Prostate gland (tissue), 2 donors: ENCODE measurements around the gene JMJD8. TPM values are rescaled to one million over a fixed set of nuclear protein-coding genes. Genes with fewer than 3 reads are reported as not detected.

ENCODE experiments used
- DNase-seq: peaks from one replicate; pipeline ENCODE4 v3.0.0-alpha.2; 2019; ENCODE audit warnings: low spot score
- H3K27ac ChIP-seq, 2 donors: fragments of 200-600 bp; sonication (generic); 2 replicates each; pipeline ENCODE4 v1.5.1; 2017 to 2019
- H3K27me3 ChIP-seq: fragments of 200-600 bp; sonication (generic); replicated peaks from 2 replicates; pipeline ENCODE4 v1.5.1; 2019; ENCODE audit not compliant: insufficient read depth
- H3K36me3 ChIP-seq, 2 donors: fragments of 200-600 bp; sonication (generic); 1 replicate in 1 of 2; 2 replicates in 1 of 2; pipeline versions ENCODE4 v1.5.1 to v1.8.1; 2017 to 2019
- H3K4me1 ChIP-seq: fragments of 200-600 bp; sonication (generic); replicated peaks from 2 replicates; pipeline ENCODE4 v1.5.1; 2019
- H3K4me3 ChIP-seq, 2 donors: fragments of 200-600 bp; sonication (generic); 2 replicates each; pipeline ENCODE4 v1.5.1; 2017 to 2019
- H3K9me3 ChIP-seq: fragments of 200-600 bp; sonication (generic); 2 replicates; pipeline ENCODE4 v1.5.1; 2017
- POLR2A ChIP-seq: fragments of 450-650 bp; IDR thresholded peaks from one replicate; pipeline ENCODE4 v1.6.1; 2016; ENCODE audit warnings: antibody characterized with exemption, mild to moderate bottlenecking
- POLR2AphosphoS5 ChIP-seq: sonication (generic); formaldehyde crosslinking; IDR thresholded peaks from one replicate; pipeline ENCODE4 v1.6.1; 2017; ENCODE audit warnings: antibody characterized with exemption
- WGBS: methylation state at CpG from one replicate; pipeline ENCODE4 v1.1.5; 2018; 5-methylcytosine and 5-hydroxymethylcytosine counted together
- intact Hi-C: fragments of 100-400 bp; cut with DNase I; formaldehyde crosslinking; loops from one replicate; pipeline ENCODE4 v1.14.2; 2022
- total RNA-seq, 2 donors: library from RNA; depleted of rRNA; stranded (reverse); fragments of >200 nt; gene quantifications; one replicate each; pipeline ENCODE4 v1.1.0, GENCODE V29; 2016
- TF ChIP-seq, protein P1 (sequence below), 4 experiments: fragments of 200-600 bp in 2 of 4; fragments of 450-650 bp in 2 of 4; sonication (generic) in 2 of 4; IDR thresholded peaks; 1 replicate in 3 of 4; 2 replicates in 1 of 4; pipeline ENCODE4 v1.5.1; 2016 to 2019; ENCODE audit warnings: antibody characterized with exemption in 4 of 4, mild to moderate bottlenecking in 2 of 4, moderate library complexity in 2 of 4

JMJD8 gene
- total RNA-seq, 2 donors from 2014 or later = 121 to 132 TPM

DNA sequence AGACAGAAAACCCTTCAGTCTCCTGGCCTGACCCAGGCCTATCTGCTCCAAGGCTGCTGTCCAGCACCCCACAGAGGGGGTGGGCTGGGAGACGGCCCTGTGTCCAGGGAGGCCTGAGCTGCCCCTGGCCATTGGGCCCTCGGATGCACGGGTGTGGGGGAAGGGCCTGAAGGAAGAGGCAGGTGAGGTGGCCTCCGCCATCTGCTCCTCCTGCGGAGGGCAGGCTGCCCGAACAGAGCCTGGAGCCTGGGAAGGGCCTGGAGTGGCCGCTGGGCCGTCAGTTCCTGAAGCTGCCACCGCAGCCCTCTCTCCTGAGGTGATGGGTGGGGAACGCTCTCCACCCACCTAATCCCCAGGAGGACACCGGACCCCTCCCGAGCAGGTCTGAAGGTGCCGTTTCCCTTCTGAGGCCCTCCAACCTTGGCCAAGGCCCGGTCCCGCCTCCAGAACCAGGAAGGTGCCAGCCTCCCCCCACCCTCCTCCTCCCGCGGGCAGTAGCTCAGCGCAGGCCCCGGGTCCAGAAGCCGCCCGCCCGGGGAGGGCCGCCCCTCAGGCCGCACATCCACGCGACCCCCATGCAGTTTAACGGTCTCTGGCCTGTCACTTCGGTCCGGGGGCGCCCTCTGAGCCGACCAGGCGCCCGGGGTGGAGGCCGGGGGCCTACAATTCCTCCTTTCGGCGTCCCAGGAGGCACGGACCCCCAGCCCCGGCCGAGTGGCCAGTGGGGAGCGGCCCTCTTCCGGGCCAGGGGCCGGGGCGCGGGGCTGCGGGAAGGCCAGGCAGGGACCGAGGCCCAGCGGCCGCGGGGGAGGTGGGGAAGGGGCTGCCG, 20.6 kb upstream of the JMJD8 start:
- whole genome bisulfite sequencing = 13% methylated on average over 44 of the region's 50 CpGs
- intact Hi-C loops = no loop called here
- Histone ChIP-seq H3K9me3 (no peaks in the 10 kb centered on the region), H3K4me1 (no peaks in the 10 kb centered on the region), H3K36me3 (no peaks in the 10 kb centered on the region), H3K27ac (no peak overlapping the region), H3K27me3 (peaks cover 27% of the 10 kb centered on the region), H3K4me3 (peak overlapping the region; percentile 8 to 39)
- TF ChIP-seq POLR2A = no peak
- TF ChIP-seq, protein P1, sequence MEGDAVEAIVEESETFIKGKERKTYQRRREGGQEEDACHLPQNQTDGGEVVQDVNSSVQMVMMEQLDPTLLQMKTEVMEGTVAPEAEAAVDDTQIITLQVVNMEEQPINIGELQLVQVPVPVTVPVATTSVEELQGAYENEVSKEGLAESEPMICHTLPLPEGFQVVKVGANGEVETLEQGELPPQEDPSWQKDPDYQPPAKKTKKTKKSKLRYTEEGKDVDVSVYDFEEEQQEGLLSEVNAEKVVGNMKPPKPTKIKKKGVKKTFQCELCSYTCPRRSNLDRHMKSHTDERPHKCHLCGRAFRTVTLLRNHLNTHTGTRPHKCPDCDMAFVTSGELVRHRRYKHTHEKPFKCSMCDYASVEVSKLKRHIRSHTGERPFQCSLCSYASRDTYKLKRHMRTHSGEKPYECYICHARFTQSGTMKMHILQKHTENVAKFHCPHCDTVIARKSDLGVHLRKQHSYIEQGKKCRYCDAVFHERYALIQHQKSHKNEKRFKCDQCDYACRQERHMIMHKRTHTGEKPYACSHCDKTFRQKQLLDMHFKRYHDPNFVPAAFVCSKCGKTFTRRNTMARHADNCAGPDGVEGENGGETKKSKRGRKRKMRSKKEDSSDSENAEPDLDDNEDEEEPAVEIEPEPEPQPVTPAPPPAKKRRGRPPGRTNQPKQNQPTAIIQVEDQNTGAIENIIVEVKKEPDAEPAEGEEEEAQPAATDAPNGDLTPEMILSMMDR (IDR thresholded peaks at IDR 0.05) = no peak
- DNase-seq = no peak

- no peak overlapping the region for H3K27ac ChIP-seq
- no peaks in the 10 kb centered on the region for H3K4me1 ChIP-seq
- 74% methylated on average over 7 of the region's 7 CpGs for WGBS
- no peaks in the 10 kb centered on the region for H3K9me3 ChIP-seq
- H3K4me3 ChIP-seq = no peak overlapping the region
- H3K27me3 ChIP-seq = peaks cover 27% of the 10 kb centered on the region
- no peak for DNase-seq
- TF ChIP-seq, protein P1 (IDR thresholded peaks at IDR 0.05) = no peak
- TF ChIP-seq POLR2AphosphoS5 (no peak), POLR2A (no peak)
- no peaks in the 10 kb centered on the region for H3K36me3 ChIP-seq
- intact Hi-C loops = no loop called here
These were observed 19.9 kb upstream of the JMJD8 start for GRCh38 chr16:704047-704446.

DNA sequence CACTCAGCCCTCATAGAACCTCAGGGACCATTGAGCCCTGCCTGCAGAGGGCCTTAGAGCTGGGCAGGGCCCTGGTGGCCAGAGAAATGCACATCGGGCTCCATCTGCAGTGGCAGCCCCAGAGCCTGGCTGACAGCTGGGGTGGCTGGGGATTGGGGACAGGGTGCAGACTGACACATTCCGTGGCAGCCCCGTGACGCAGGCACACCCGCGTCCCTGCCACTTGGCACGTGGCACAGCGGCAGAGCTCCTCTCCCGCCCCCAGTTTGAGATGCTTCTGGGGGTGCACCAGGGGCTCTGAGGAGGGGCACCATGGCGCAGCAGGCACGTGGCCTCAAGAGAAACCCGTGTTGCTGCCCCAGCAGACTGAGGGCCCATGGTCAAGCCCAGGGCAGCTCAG, 19.3 kb upstream of the JMJD8 start:
- no peak for DNase-seq
- intact Hi-C loops = no loop called here
- Histone ChIP-seq H3K36me3 (no peaks in the 10 kb centered on the region), H3K27me3 (peaks cover 27% of the 10 kb centered on the region), H3K4me1 (no peaks in the 10 kb centered on the region), H3K4me3 (no peak overlapping the region), H3K27ac (no peak overlapping the region), H3K9me3 (no peaks in the 10 kb centered on the region)
- WGBS = 74% methylated on average over 12 of the region's 12 CpGs
- TF ChIP-seq, protein P1 (IDR thresholded peaks at IDR 0.05) = no peak
- TF ChIP-seq POLR2A = no peak

DNA sequence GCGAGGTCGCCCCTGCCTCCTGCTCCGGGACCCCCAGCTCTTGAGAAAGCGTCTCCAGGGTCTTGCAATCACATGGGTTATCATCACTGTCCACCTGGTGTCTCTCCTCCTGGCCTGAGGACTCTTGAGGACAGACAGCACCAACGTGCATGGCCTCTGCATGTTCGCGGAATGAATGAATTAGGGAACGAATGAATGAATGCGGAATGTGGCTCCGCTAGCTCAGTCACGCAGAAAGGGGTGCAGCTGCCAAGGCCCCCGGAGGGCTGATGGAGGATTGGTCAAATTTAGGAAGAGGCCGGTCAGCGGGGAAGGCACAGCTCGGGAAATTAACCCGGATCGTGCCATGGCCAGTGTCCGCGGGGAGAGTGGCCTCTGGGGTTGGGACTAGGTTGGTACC, 18.2 kb upstream of the JMJD8 start:
- Histone ChIP-seq H3K4me1 (no peaks in the 10 kb centered on the region), H3K9me3 (no peaks in the 10 kb centered on the region), H3K36me3 (no peaks in the 10 kb centered on the region), H3K4me3 (no peak overlapping the region), H3K27me3 (peaks cover 23% of the 10 kb centered on the region), H3K27ac (no peak overlapping the region)
- no peak for DNase-seq
- TF ChIP-seq POLR2AphosphoS5 = no peak
- TF ChIP-seq, protein P1 (IDR thresholded peaks at IDR 0.05) = no peak
- no peak for TF ChIP-seq POLR2A
- intact Hi-C loops = no loop called here
- WGBS = 85% methylated on average over 19 of the region's 19 CpGs
